HepG2 (cell line): ENCODE measurements around the gene RTBDN. TPM values are rescaled to one million over a fixed set of nuclear protein-coding genes. Genes with fewer than 3 reads are reported as not detected.

ENCODE experiments used
- ATF7-NPFF ChIP-seq: sonication (generic); formaldehyde crosslinking; IDR thresholded peaks from 2 replicates; pipeline ENCODE4 v1.8.1; 2023; ENCODE audit warnings: mild to moderate bottlenecking, low read depth, missing genetic modification reagents, moderate library complexity
- IKZF1 ChIP-seq: fragments of 450-650 bp; IDR thresholded peaks from 2 replicates; pipeline ENCODE4 v1.7.1; 2016
- JDP2 ChIP-seq: sonication (generic); formaldehyde crosslinking; IDR thresholded peaks from 2 replicates; pipeline ENCODE4 v1.8.1; 2022; ENCODE audit warnings: missing genetic modification reagents, borderline replicate concordance
- KAT2B ChIP-seq: fragments of 150-350 bp; IDR thresholded peaks from 2 replicates; pipeline ENCODE4 v1.6.1; 2014; ENCODE audit warnings: low read depth, low read length, borderline replicate concordance
- KDM5B ChIP-seq: sonication (generic); formaldehyde crosslinking; IDR thresholded peaks from 2 replicates; pipeline ENCODE4 v1.4.0; 2020; ENCODE audit warnings: missing genetic modification reagents, mild to moderate bottlenecking, borderline replicate concordance
- MIXL1 ChIP-seq: IDR thresholded peaks from 2 replicates; pipeline ENCODE4 v1.6.1; 2016
- PAXIP1 ChIP-seq: sonication (generic); formaldehyde crosslinking; conservative IDR thresholded peaks from 2 replicates; pipeline ENCODE4 v1.4.0; 2020; ENCODE audit warnings: mild to moderate bottlenecking, missing genetic modification reagents, moderate library complexity
- RXRA ChIP-seq: sonication (generic); formaldehyde crosslinking; IDR thresholded peaks from 2 replicates; pipeline ENCODE4 v1.5.1; 2020; ENCODE audit warnings: missing genetic modification reagents
- SCMH1 ChIP-seq: sonication (generic); formaldehyde crosslinking; IDR thresholded peaks from 2 replicates; pipeline ENCODE4 v1.9.0; 2021; ENCODE audit warnings: missing genetic modification reagents, mild to moderate bottlenecking, borderline replicate concordance
- SIN3A ChIP-seq: IDR thresholded peaks from 2 replicates; pipeline ENCODE4 v1.6.1; 2011; ENCODE audit warnings: low read depth, mild to moderate bottlenecking, control low read depth, low read length, borderline replicate concordance
- SMAD3 ChIP-seq: sonication (generic); formaldehyde crosslinking; IDR thresholded peaks from 2 replicates; pipeline ENCODE4 v1.4.0; 2020; ENCODE audit warnings: missing genetic modification reagents
- SRSF1 ChIP-seq: fragments of 200-400 bp; formaldehyde crosslinking; optimal IDR thresholded peaks from 2 replicates; pipeline ENCODE3; 2017; ENCODE audit warnings: mild to moderate bottlenecking, low read depth, low read length, moderate library complexity
- ZBTB7B ChIP-seq: sonication (generic); formaldehyde crosslinking; IDR thresholded peaks from 2 replicates; pipeline ENCODE4 v1.4.0; 2020; ENCODE audit warnings: missing genetic modification reagents
- ZFP82 ChIP-seq: sonication (generic); formaldehyde crosslinking; IDR thresholded peaks from 2 replicates; pipeline ENCODE4 v1.5.1; 2020; ENCODE audit warnings: mild to moderate bottlenecking, missing genetic modification reagents, borderline replicate concordance
- ZNF562 ChIP-seq: sonication (generic); formaldehyde crosslinking; IDR thresholded peaks from 2 replicates; pipeline ENCODE4 v1.8.0; 2022; ENCODE audit warnings: missing genetic modification reagents, borderline replicate concordance
- ZNF569 ChIP-seq: sonication (generic); formaldehyde crosslinking; IDR thresholded peaks from 2 replicates; pipeline ENCODE4 v1.5.0; 2020; ENCODE audit warnings: mild to moderate bottlenecking, missing genetic modification reagents, moderate library complexity, borderline replicate concordance
- ZNF614 ChIP-seq: IDR thresholded peaks from 2 replicates; pipeline ENCODE4 v1.6.1; 2018; ENCODE audit warnings: missing biosample characterization, missing genetic modification reagents, inconsistent platforms, borderline replicate concordance
- ZNF749 ChIP-seq: sonication (generic); formaldehyde crosslinking; IDR thresholded peaks from 2 replicates; pipeline ENCODE4 v1.8.0; 2022; ENCODE audit warnings: mild to moderate bottlenecking, missing genetic modification reagents, moderate library complexity, borderline replicate concordance
- ZNF83 ChIP-seq: sonication (generic); formaldehyde crosslinking; IDR thresholded peaks from 2 replicates; pipeline ENCODE4 v1.4.0; 2020; ENCODE audit warnings: missing genetic modification reagents, mild to moderate bottlenecking, borderline replicate concordance
- polyA plus RNA-seq, 8 experiments: library from polyadenylated mRNA; depleted of rRNA in 3 of 8; stranded (reverse) in 7 of 8; unstranded in 1 of 8; fragments of >200 nt; fragmentation: Illumina TruSeq in 4 of 8; extraction: Trizol in 4 of 8; gene quantifications; 2 replicates each; pipeline versions ENCODE4 v1.2.1 to v1.2.3, GENCODE V29; 2011 to 2016; ENCODE audit warnings: low read depth in 4 of 8, missing spikeins in 1 of 8, mixed read lengths in 1 of 8; ENCODE audit not compliant: insufficient read depth in 1 of 8
- total RNA-seq, 5 experiments: library from RNA; depleted of rRNA; stranded (reverse); fragments of >200 nt; fragmentation: Illumina TruSeq; extraction: Trizol; gene quantifications; 2 replicates each; pipeline ENCODE4 v1.2.3, GENCODE V29; 2016; ENCODE audit warnings: low read depth in 1 of 5
- TF ChIP-seq, protein P1 (sequence below): sonication (generic); formaldehyde crosslinking; IDR thresholded peaks from 2 replicates; pipeline ENCODE4 v1.4.0; 2020; ENCODE audit warnings: missing genetic modification reagents
- TF ChIP-seq, protein P2 (sequence below): sonication (generic); formaldehyde crosslinking; IDR thresholded peaks from 2 replicates; pipeline ENCODE4 v1.9.0; 2021; ENCODE audit warnings: missing genetic modification reagents, mild to moderate bottlenecking, borderline replicate concordance

RTBDN gene
- total and polyA plus RNA-seq, 2 of the 13 experiments (the other 11 are each of a cell fraction or from before 2014, with no cell fraction given) = 0.27 to 0.48 TPM

DNA sequence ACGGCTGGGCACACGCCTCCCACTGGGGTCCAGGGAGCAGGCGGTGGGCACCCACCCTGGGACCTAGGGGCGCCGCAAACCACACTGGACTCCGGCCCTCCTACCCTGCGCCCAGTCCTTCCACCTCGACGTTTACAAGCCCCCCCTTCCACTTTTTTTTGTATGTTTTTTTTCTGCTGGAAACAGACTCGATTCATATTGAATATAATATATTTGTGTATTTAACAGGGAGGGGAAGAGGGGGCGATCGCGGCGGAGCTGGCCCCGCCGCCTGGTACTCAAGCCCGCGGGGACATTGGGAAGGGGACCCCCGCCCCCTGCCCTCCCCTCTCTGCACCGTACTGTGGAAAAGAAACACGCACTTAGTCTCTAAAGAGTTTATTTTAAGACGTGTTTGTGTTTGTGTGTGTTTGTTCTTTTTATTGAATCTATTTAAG, 41.5 kb downstream of the RTBDN start (continued):
- TF ChIP-seq, protein P1, sequence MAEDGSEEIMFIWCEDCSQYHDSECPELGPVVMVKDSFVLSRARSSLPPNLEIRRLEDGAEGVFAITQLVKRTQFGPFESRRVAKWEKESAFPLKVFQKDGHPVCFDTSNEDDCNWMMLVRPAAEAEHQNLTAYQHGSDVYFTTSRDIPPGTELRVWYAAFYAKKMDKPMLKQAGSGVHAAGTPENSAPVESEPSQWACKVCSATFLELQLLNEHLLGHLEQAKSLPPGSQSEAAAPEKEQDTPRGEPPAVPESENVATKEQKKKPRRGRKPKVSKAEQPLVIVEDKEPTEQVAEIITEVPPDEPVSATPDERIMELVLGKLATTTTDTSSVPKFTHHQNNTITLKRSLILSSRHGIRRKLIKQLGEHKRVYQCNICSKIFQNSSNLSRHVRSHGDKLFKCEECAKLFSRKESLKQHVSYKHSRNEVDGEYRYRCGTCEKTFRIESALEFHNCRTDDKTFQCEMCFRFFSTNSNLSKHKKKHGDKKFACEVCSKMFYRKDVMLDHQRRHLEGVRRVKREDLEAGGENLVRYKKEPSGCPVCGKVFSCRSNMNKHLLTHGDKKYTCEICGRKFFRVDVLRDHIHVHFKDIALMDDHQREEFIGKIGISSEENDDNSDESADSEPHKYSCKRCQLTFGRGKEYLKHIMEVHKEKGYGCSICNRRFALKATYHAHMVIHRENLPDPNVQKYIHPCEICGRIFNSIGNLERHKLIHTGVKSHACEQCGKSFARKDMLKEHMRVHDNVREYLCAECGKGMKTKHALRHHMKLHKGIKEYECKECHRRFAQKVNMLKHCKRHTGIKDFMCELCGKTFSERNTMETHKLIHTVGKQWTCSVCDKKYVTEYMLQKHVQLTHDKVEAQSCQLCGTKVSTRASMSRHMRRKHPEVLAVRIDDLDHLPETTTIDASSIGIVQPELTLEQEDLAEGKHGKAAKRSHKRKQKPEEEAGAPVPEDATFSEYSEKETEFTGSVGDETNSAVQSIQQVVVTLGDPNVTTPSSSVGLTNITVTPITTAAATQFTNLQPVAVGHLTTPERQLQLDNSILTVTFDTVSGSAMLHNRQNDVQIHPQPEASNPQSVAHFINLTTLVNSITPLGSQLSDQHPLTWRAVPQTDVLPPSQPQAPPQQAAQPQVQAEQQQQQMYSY (CRISPR knock-in tag) = no peak
- TF ChIP-seq KDM5B (peak; percentile 5; the same call in 1 of the 2 replicates), PAXIP1 (CRISPR knock-in tag) (no peak), ZNF562 (no peak), ZNF749 (CRISPR knock-in tag) (no peak), ZBTB7B (CRISPR knock-in tag) (no peak), ZFP82 (CRISPR knock-in tag) (no peak), SMAD3 (no peak), IKZF1 (no peak), SCMH1 (CRISPR knock-in tag) (no peak), KAT2B (no peak), SIN3A (no peak), JDP2 (CRISPR knock-in tag) (no peak), MIXL1 (CRISPR knock-in tag) (0 out of 2 replicates have a peak, but pooled peaks have one; percentile 8), RXRA (no peak), ZNF614 (CRISPR knock-in tag) (no peak), ZNF83 (CRISPR knock-in tag) (0 out of 2 replicates have a peak, but pooled peaks have one; percentile 7), SRSF1 (no peak), ATF7-NPFF (CRISPR knock-in tag) (no peak), ZNF569 (no peak)
- TF ChIP-seq, protein P2, sequence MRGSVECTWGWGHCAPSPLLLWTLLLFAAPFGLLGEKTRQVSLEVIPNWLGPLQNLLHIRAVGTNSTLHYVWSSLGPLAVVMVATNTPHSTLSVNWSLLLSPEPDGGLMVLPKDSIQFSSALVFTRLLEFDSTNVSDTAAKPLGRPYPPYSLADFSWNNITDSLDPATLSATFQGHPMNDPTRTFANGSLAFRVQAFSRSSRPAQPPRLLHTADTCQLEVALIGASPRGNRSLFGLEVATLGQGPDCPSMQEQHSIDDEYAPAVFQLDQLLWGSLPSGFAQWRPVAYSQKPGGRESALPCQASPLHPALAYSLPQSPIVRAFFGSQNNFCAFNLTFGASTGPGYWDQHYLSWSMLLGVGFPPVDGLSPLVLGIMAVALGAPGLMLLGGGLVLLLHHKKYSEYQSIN (CRISPR knock-in tag) = no peak
